Ammon's horn (tissue), 1 donor: Measurements from ENCODE around the gene ANKRD55.

Experiments used
- DNase-seq: peaks from one replicate; pipeline ENCODE4 v3.0.0-alpha.2; 2016; ENCODE audit warnings: low spot score

ANKRD55 gene

GRCh38 chr5:56078278-56079156, 154.6 kb downstream of the ANKRD55 start:
- DNase-seq: no peak

- DNase-seq: no peak
Observed at GRCh38 chr5:56077796-56078233, 155.3 kb downstream of the ANKRD55 start.

GRCh38 chr5:56076486-56076885, 156.6 kb downstream of the ANKRD55 start:
- no peak for DNase-seq

- DNase-seq: no peak
Observed at GRCh38 chr5:56075361-56075760, 157.8 kb downstream of the ANKRD55 start.

- DNase-seq: no peak
Observed at GRCh38 chr5:56072863-56073766, 160.0 kb downstream of the ANKRD55 start.

GRCh38 chr5:56071470-56071869, 161.7 kb downstream of the ANKRD55 start:
- DNase-seq: no peak

- no peak for DNase-seq
Observed at GRCh38 chr5:56070851-56071465, 162.2 kb downstream of the ANKRD55 start.

- DNase-seq: no peak
Observed at GRCh38 chr5:56069652-56070226, 163.4 kb downstream of the ANKRD55 start.

- no peak for DNase-seq
Observed at GRCh38 chr5:56066931-56067450, 166.1 kb downstream of the ANKRD55 start.

- DNase-seq: no peak
Observed at GRCh38 chr5:56064984-56065383, 168.1 kb downstream of the ANKRD55 start.

GRCh38 chr5:56060276-56061110, 172.6 kb downstream of the ANKRD55 start:
- DNase-seq: no peak

- DNase-seq: no peak
Observed at GRCh38 chr5:56059854-56060253, 173.3 kb downstream of the ANKRD55 start.

GRCh38 chr5:56056875-56057274, 176.3 kb downstream of the ANKRD55 start:
- no peak for DNase-seq

GRCh38 chr5:56055859-56056258, 177.3 kb downstream of the ANKRD55 start:
- no peak for DNase-seq

GRCh38 chr5:56055287-56055686, 177.8 kb downstream of the ANKRD55 start:
- DNase-seq: no peak

GRCh38 chr5:56054666-56055065, 178.5 kb downstream of the ANKRD55 start:
- DNase-seq: no peak

- no peak for DNase-seq
Observed at GRCh38 chr5:56053363-56053762, 179.8 kb downstream of the ANKRD55 start.

GRCh38 chr5:56052735-56053134, 180.4 kb downstream of the ANKRD55 start:
- DNase-seq: no peak

GRCh38 chr5:56050551-56051255, 182.4 kb downstream of the ANKRD55 start:
- DNase-seq: peak; percentile 45
